Liver (tissue), 3 donors: ENCODE data around the gene PRPF31.

Experiments
- EGR1 ChIP-seq, 2 donors: IDR thresholded peaks; 2 replicates each; pipeline ENCODE4 v1.6.1; 2016 to 2018; ENCODE audit warnings: antibody characterized with exemption in 2 of 2, low read depth in 2 of 2
- FOXA1 ChIP-seq: IDR thresholded peaks from 2 replicates; pipeline ENCODE4 v1.6.1; 2016; ENCODE audit warnings: antibody characterized with exemption
- GABPA ChIP-seq, 2 donors: IDR thresholded peaks in 1 of 2; conservative IDR thresholded peaks in 1 of 2; 2 replicates each; pipeline ENCODE4 v1.6.1; 2016; ENCODE audit warnings: antibody characterized with exemption in 2 of 2, mild to moderate bottlenecking in 1 of 2, moderate library complexity in 1 of 2
- HNF4A ChIP-seq, 2 donors: conservative IDR thresholded peaks; 2 replicates each; pipeline ENCODE4 v1.6.1; 2016; ENCODE audit warnings: antibody characterized with exemption in 2 of 2, mild to moderate bottlenecking in 2 of 2
- HNF4G ChIP-seq: IDR thresholded peaks from 2 replicates; pipeline ENCODE4 v1.6.1; 2016; ENCODE audit warnings: antibody characterized with exemption
- JUND ChIP-seq, 2 donors: IDR thresholded peaks; 2 replicates each; pipeline ENCODE4 v1.6.1; 2016; ENCODE audit warnings: antibody characterized with exemption in 2 of 2
- RAD21 ChIP-seq, 2 donors: IDR thresholded peaks; 2 replicates each; pipeline ENCODE4 v1.6.1; 2016; ENCODE audit warnings: antibody characterized with exemption in 2 of 2, mild to moderate bottlenecking in 2 of 2
- SP1 ChIP-seq: IDR thresholded peaks from 2 replicates; pipeline ENCODE4 v1.6.1; 2018; ENCODE audit warnings: antibody characterized with exemption, mild to moderate bottlenecking
- TAF1 ChIP-seq: conservative IDR thresholded peaks from 2 replicates; pipeline ENCODE4 v1.6.1; 2016; ENCODE audit warnings: antibody characterized with exemption, mild to moderate bottlenecking
- YY1 ChIP-seq: IDR thresholded peaks from 2 replicates; pipeline ENCODE4 v1.6.1; 2016; ENCODE audit warnings: antibody characterized with exemption, mild to moderate bottlenecking
- ZBTB33 ChIP-seq: IDR thresholded peaks from 2 replicates; pipeline ENCODE4 v1.6.1; 2016; ENCODE audit warnings: antibody characterized with exemption
- TF ChIP-seq, protein P1 (sequence below): fragments of 150-350 bp; IDR thresholded peaks from 2 replicates; pipeline ENCODE4 v1.5.1; 2017; ENCODE audit warnings: improper control_type of control experiment, low read depth, low read length; ENCODE audit not compliant: missing input control
- TF ChIP-seq, protein P2 (sequence below): IDR thresholded peaks from 2 replicates; pipeline ENCODE4 v1.6.1; 2016; ENCODE audit warnings: antibody characterized with exemption
- TF ChIP-seq, protein P3 (sequence below): IDR thresholded peaks from 2 replicates; pipeline ENCODE4 v1.6.1; 2016; ENCODE audit warnings: antibody characterized with exemption
- donor health status: healthy.
- donor health status: healthy.

DNA sequence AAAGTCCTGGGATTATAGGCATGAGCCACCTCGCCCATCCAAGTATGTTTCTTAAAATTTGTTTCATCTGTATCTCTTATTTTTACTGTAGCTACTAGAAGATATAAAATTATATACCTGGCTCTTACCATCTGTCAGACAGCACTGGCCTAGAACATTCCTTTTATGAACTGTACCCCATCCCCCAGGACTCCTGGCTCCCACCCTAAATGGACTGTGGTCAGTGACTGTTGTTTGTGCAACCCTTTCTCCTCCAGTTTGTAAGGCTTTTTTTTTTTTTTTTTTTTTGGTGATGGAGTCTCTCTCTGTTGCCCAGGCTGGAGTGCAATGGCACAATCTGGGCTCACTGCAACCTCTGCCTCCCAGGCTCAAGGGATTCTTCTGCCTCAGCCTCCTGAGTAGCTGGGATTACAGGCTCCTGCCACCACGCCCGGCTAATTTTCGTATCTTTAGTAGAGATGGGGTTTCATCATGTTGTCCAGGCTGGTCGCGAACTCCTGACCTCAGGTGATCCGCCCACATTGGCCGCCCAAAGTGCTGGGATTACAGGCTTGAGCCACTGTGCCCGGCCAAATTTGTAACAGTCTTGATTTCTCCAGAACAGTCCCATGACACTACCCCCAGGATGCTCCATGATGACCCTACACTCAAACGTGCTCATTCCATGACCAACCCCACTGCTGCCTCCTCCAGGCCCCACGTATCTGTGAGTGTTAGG, 10.4 kb upstream of the PRPF31 start:
- no peak for TF ChIP-seq HNF4G
- TF ChIP-seq TAF1 = no peak
- TF ChIP-seq, protein P1, sequence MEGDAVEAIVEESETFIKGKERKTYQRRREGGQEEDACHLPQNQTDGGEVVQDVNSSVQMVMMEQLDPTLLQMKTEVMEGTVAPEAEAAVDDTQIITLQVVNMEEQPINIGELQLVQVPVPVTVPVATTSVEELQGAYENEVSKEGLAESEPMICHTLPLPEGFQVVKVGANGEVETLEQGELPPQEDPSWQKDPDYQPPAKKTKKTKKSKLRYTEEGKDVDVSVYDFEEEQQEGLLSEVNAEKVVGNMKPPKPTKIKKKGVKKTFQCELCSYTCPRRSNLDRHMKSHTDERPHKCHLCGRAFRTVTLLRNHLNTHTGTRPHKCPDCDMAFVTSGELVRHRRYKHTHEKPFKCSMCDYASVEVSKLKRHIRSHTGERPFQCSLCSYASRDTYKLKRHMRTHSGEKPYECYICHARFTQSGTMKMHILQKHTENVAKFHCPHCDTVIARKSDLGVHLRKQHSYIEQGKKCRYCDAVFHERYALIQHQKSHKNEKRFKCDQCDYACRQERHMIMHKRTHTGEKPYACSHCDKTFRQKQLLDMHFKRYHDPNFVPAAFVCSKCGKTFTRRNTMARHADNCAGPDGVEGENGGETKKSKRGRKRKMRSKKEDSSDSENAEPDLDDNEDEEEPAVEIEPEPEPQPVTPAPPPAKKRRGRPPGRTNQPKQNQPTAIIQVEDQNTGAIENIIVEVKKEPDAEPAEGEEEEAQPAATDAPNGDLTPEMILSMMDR = no peak
- TF ChIP-seq, protein P2, sequence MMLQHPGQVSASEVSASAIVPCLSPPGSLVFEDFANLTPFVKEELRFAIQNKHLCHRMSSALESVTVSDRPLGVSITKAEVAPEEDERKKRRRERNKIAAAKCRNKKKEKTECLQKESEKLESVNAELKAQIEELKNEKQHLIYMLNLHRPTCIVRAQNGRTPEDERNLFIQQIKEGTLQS = no peak
- no peak for TF ChIP-seq EGR1 (IDR thresholded peaks at IDR 0.05; ENCODE audit: low read depth in 2 of 2)
- no peak for TF ChIP-seq HNF4A (conservative IDR thresholded peaks at IDR 0.05)
- no peak for TF ChIP-seq ZBTB33
- no peak for TF ChIP-seq RAD21 (IDR thresholded peaks at IDR 0.05)
- no peak for TF ChIP-seq YY1
- TF ChIP-seq FOXA1 = no peak
- TF ChIP-seq, protein P3, sequence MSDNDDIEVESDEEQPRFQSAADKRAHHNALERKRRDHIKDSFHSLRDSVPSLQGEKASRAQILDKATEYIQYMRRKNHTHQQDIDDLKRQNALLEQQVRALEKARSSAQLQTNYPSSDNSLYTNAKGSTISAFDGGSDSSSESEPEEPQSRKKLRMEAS = no peak
- TF ChIP-seq JUND (IDR thresholded peaks at IDR 0.05) = no peak
- TF ChIP-seq SP1 = no peak
- no peak for TF ChIP-seq GABPA (IDR thresholded peaks at IDR 0.05 in 1 of 2, conservative IDR thresholded peaks at IDR 0.05 in 1 of 2)
